H1 (cell line): ENCODE measurements around the gene BLCAP. TPM values are rescaled to one million over a fixed set of nuclear protein-coding genes. Genes with fewer than 3 reads are reported as not detected.

Experiments used
- CTCF ChIA-PET: fragments of 300-600 bp; sonication (Branson Sonifier 250); formaldehyde crosslinking; loops from one replicate; lab custom pipeline; 2021; ENCODE audit not compliant: partially characterized antibody; lab: Charles Lee
- POLR2A ChIA-PET: fragments of 300-600 bp; sonication (Branson Sonifier 250); formaldehyde crosslinking; loops from one replicate; lab custom pipeline; 2021; ENCODE audit warnings: inconsistent platforms; ENCODE audit not compliant: partially characterized antibody; lab: Charles Lee
- DNase-seq, 2 experiments: peaks; one replicate each; pipeline versions ENCODE4 v3.0.0 to v3.0.0-alpha.2; 2010 to 2022; ENCODE audit warnings: low spot score in 2 of 2, low read depth in 1 of 2, mixed read lengths in 1 of 2
- FAIRE-seq: peaks from 2 replicates; lab custom pipeline; 2011; peaks lifted over from hg19 to GRCh38; lab: Jason Lieb, UNC
- H2AFZ ChIP-seq: 2 replicates; pipeline ENCODE4 v1.8.1; 2012; ENCODE audit warnings: low read length, inconsistent platforms
- H2AK5ac ChIP-seq: 2 replicates; pipeline ENCODE4 v1.6.1; 2013; ENCODE audit warnings: low read depth, low read length
- H2BK120ac ChIP-seq: replicated peaks from 2 replicates; pipeline ENCODE3; 2013; ENCODE audit warnings: low read depth, low read length, inconsistent platforms
- H2BK12ac ChIP-seq: 2 replicates; pipeline ENCODE4 v1.6.1; 2013; ENCODE audit warnings: low read depth, low read length
- H2BK15ac ChIP-seq: 2 replicates; pipeline ENCODE4 v1.6.1; 2013; ENCODE audit warnings: low read length
- H2BK20ac ChIP-seq: 2 replicates; pipeline ENCODE4 v1.6.1; 2013; ENCODE audit warnings: low read length
- H2BK5ac ChIP-seq: 2 replicates; pipeline ENCODE4 v1.6.1; 2013; ENCODE audit warnings: low read depth, low read length
- H3K14ac ChIP-seq: 2 replicates; pipeline ENCODE4 v1.6.1; 2013; ENCODE audit warnings: inconsistent platforms; ENCODE audit not compliant: insufficient read length
- H3K18ac ChIP-seq: 2 replicates; pipeline ENCODE4 v1.6.1; 2013; ENCODE audit warnings: low read length; ENCODE audit errors: extremely low read depth
- H3K23ac ChIP-seq: 2 replicates; pipeline ENCODE4 v1.6.1; 2013; ENCODE audit warnings: inconsistent platforms; ENCODE audit not compliant: insufficient read length
- H3K23me2 ChIP-seq: 2 replicates; pipeline ENCODE4 v1.6.1; 2013; ENCODE audit warnings: low read depth, low read length
- H3K27ac ChIP-seq: 2 replicates; pipeline ENCODE4 v1.6.1; 2011; ENCODE audit warnings: low read depth, low read length, inconsistent platforms
- H3K27me3 ChIP-seq, 4 experiments: replicated peaks in 1 of 4; 1 replicate in 1 of 4; 2 replicates in 3 of 4; pipeline versions ENCODE4 v1.6.1 to v1.8.1; 2011 to 2013; ENCODE audit warnings: low read length in 3 of 4, mild to moderate bottlenecking in 3 of 4, inconsistent platforms in 2 of 4, mixed read lengths in 2 of 4, moderate library complexity in 1 of 4; ENCODE audit not compliant: control insufficient read depth in 3 of 4, insufficient read depth in 3 of 4; ENCODE audit errors: extremely low read depth in 1 of 4
- H3K36me3 ChIP-seq, 4 experiments: 2 replicates each; pipeline versions ENCODE4 v1.6.1 to v1.8.1; 2011 to 2013; ENCODE audit warnings: mild to moderate bottlenecking in 4 of 4, low read length in 3 of 4, moderate library complexity in 2 of 4, control low read depth in 1 of 4, inconsistent platforms in 1 of 4; ENCODE audit not compliant: insufficient read depth in 4 of 4, control insufficient read depth in 2 of 4
- H3K4ac ChIP-seq: replicated peaks from 2 replicates; pipeline ENCODE3; 2013; ENCODE audit warnings: low read length, low read depth, mixed read lengths, inconsistent platforms; ENCODE audit not compliant: insufficient read length
- H3K4me1 ChIP-seq, 4 experiments: replicated peaks in 1 of 4; 1 replicate in 1 of 4; 2 replicates in 3 of 4; pipeline versions ENCODE4 v1.6.1 to v1.8.1; 2011 to 2013; ENCODE audit warnings: low read length in 3 of 4, inconsistent platforms in 2 of 4, mixed read lengths in 1 of 4; ENCODE audit not compliant: insufficient read depth in 4 of 4, control insufficient read depth in 3 of 4
- H3K4me2 ChIP-seq, 2 experiments: 2 replicates each; pipeline versions ENCODE4 v1.6.1 to v1.8.1; 2011 to 2013; ENCODE audit warnings: low read depth in 2 of 2, low read length in 2 of 2, control low read depth in 1 of 2, inconsistent platforms in 1 of 2, mild to moderate bottlenecking in 1 of 2; ENCODE audit not compliant: insufficient read depth in 1 of 2
- H3K4me3 ChIP-seq, 4 experiments: fragments of 200-600, 300-600 bp in 1 of 4; sonication (generic), shearing (Covaris generic), sonication (Bioruptor Twin) in 1 of 4; 2 replicates each; pipeline versions ENCODE4 v1.5.1 to v1.8.1; 2011 to 2016; ENCODE audit warnings: low read length in 4 of 4, low read depth in 3 of 4, control low read depth in 2 of 4, inconsistent platforms in 2 of 4, mild to moderate bottlenecking in 2 of 4, mixed read lengths in 1 of 4, moderate library complexity in 1 of 4; ENCODE audit not compliant: insufficient read depth in 2 of 4; ENCODE audit errors: extremely low read depth in 1 of 4
- H3K56ac ChIP-seq: replicated peaks from 2 replicates; pipeline ENCODE3; 2013; ENCODE audit warnings: low read depth, mild to moderate bottlenecking, mixed read lengths, low read length, inconsistent platforms; ENCODE audit not compliant: insufficient read length
- H3K79me1 ChIP-seq: 2 replicates; pipeline ENCODE4 v1.6.1; 2013; ENCODE audit warnings: low read depth, low read length, control low read depth
- H3K79me2 ChIP-seq, 2 experiments: 2 replicates each; pipeline versions ENCODE4 v1.6.1 to v1.8.1; 2012 to 2013; ENCODE audit warnings: low read length in 2 of 2, mild to moderate bottlenecking in 2 of 2, inconsistent platforms in 1 of 2; ENCODE audit not compliant: insufficient read depth in 2 of 2, control insufficient read depth in 1 of 2
- H3K9ac ChIP-seq, 4 experiments: replicated peaks in 1 of 4; 1 replicate in 1 of 4; 2 replicates in 3 of 4; pipeline versions ENCODE4 v1.6.1 to v1.8.1; 2011 to 2013; ENCODE audit warnings: low read depth in 3 of 4, low read length in 3 of 4, control low read depth in 2 of 4, mild to moderate bottlenecking in 2 of 4, moderate library complexity in 2 of 4, inconsistent platforms in 1 of 4; ENCODE audit errors: extremely low read depth in 1 of 4
- H3K9me3 ChIP-seq, 2 experiments: 2 replicates each; pipeline versions ENCODE4 v1.6.1 to v1.8.1; 2012 to 2013; ENCODE audit warnings: mild to moderate bottlenecking in 2 of 2, moderate library complexity in 2 of 2, control low read depth in 1 of 2, inconsistent platforms in 1 of 2, low read depth in 1 of 2, low read length in 1 of 2, mixed read lengths in 1 of 2; ENCODE audit not compliant: insufficient read depth in 2 of 2
- H4K20me1 ChIP-seq, 2 experiments: replicated peaks in 1 of 2; 2 replicates each; pipeline versions ENCODE3 to v1.8.1; 2011 to 2013; ENCODE audit warnings: inconsistent platforms in 2 of 2, low read length in 2 of 2, mild to moderate bottlenecking in 1 of 2; ENCODE audit not compliant: insufficient read depth in 2 of 2, control insufficient read depth in 1 of 2
- H4K5ac ChIP-seq: 2 replicates; pipeline ENCODE4 v1.6.1; 2013; ENCODE audit warnings: low read length, low read depth, mixed read lengths, inconsistent platforms; ENCODE audit not compliant: insufficient read length
- H4K8ac ChIP-seq: 2 replicates; pipeline ENCODE4 v1.8.0; 2013; ENCODE audit warnings: mild to moderate bottlenecking, moderate library complexity, low read length, inconsistent platforms; ENCODE audit not compliant: insufficient read depth; ENCODE audit errors: extremely low read depth
- H4K91ac ChIP-seq: replicated peaks from 2 replicates; pipeline ENCODE3; 2013; ENCODE audit warnings: low read length, mixed read lengths, inconsistent platforms; ENCODE audit not compliant: insufficient read length
- ASH2L ChIP-seq: fragments of 200-600, 300-600 bp; sonication (generic); IDR thresholded peaks from one replicate; pipeline ENCODE4 v1.7.1; 2017; ENCODE audit warnings: low read length
- GTF2F1 ChIP-seq: IDR thresholded peaks from 2 replicates; pipeline ENCODE4 v1.6.1; 2012; ENCODE audit warnings: low read depth, low read length, improper control_type of control experiment, borderline replicate concordance
- NANOG ChIP-seq: IDR thresholded peaks from 2 replicates; pipeline ENCODE4 v1.6.1; 2011; ENCODE audit warnings: low read length, low read depth, mild to moderate bottlenecking, inconsistent platforms; ENCODE audit not compliant: insufficient read depth, poor library complexity, severe bottlenecking
- POLR2A ChIP-seq, 2 experiments: IDR thresholded peaks; 1 replicate in 1 of 2; 2 replicates in 1 of 2; pipeline ENCODE4 v1.6.1; 2011; ENCODE audit warnings: low read depth in 2 of 2, low read length in 2 of 2, mild to moderate bottlenecking in 2 of 2; ENCODE audit errors: control extremely low read depth in 1 of 2
- POLR2AphosphoS5 ChIP-seq: IDR thresholded peaks from 2 replicates; pipeline ENCODE4 v1.6.1; 2011; ENCODE audit warnings: low read depth, low read length
- SIN3A ChIP-seq, 2 experiments: IDR thresholded peaks in 1 of 2; conservative IDR thresholded peaks in 1 of 2; 2 replicates each; pipeline ENCODE4 v1.6.1; 2011 to 2012; ENCODE audit warnings: low read length in 2 of 2, improper control_type of control experiment in 1 of 2, low read depth in 1 of 2, mild to moderate bottlenecking in 1 of 2
- SIX5 ChIP-seq: IDR thresholded peaks from 2 replicates; pipeline ENCODE4 v1.6.1; 2011; ENCODE audit warnings: mild to moderate bottlenecking, low read depth, low read length
- SP1 ChIP-seq: IDR thresholded peaks from 2 replicates; pipeline ENCODE4 v1.6.1; 2011; ENCODE audit warnings: low read depth, low read length
- USF2 ChIP-seq: IDR thresholded peaks from 2 replicates; pipeline ENCODE4 v1.6.1; 2011; ENCODE audit warnings: low read length, improper control_type of control experiment
- YY1 ChIP-seq: IDR thresholded peaks from 2 replicates; pipeline ENCODE4 v1.6.1; 2011; ENCODE audit warnings: low read depth, mild to moderate bottlenecking, low read length
- WGBS, 2 experiments: shearing (Covaris generic) in 1 of 2; methylation state at CpG; one replicate each; pipeline versions ENCODE4 v1.1.6 to v1.1.7; 2013 to 2015; ENCODE audit warnings: low lambda C conversion rate in 2 of 2, mixed read lengths in 2 of 2, inconsistent platforms in 1 of 2, low coverage in 1 of 2, missing lambda C conversion rate in 1 of 2; ENCODE audit not compliant: insufficient replicate concordance in 2 of 2, insufficient coverage in 1 of 2, insufficient read length in 1 of 2; ENCODE audit errors: extremely low coverage in 1 of 2, missing lambda C conversion rate in 1 of 2; 5-methylcytosine and 5-hydroxymethylcytosine counted together
- polyA plus RNA-seq, 7 experiments: library from polyadenylated mRNA; depleted of rRNA in 3 of 7; stranded (reverse) in 5 of 7; unstranded in 2 of 7; fragments of >200 nt in 5 of 7; fragments of 200-250 nt in 2 of 7; gene quantifications; 1 replicate in 5 of 7; 2 replicates in 1 of 7; 4 replicates in 1 of 7; pipeline versions ENCODE4 v1.2.1 to v1.2.3, GENCODE V29; 2011 to 2013; ENCODE audit warnings: missing spikeins in 2 of 7, mixed read lengths in 2 of 7
- total RNA-seq: library from RNA; stranded (reverse); fragmentation: NEBNext Ultra II Directional; extraction: Animal tissue kit (Norgen Biotek cat#: 25700); gene quantifications from 2 replicates; pipeline ENCODE4 v1.2.1, GENCODE V29; 2021

The BLCAP gene
- total and polyA plus RNA-seq, 2 of the 8 experiments (the other 6 are each of a cell fraction or from before 2014, with no cell fraction given), result 60.3 to 72.2 TPM

DNA sequence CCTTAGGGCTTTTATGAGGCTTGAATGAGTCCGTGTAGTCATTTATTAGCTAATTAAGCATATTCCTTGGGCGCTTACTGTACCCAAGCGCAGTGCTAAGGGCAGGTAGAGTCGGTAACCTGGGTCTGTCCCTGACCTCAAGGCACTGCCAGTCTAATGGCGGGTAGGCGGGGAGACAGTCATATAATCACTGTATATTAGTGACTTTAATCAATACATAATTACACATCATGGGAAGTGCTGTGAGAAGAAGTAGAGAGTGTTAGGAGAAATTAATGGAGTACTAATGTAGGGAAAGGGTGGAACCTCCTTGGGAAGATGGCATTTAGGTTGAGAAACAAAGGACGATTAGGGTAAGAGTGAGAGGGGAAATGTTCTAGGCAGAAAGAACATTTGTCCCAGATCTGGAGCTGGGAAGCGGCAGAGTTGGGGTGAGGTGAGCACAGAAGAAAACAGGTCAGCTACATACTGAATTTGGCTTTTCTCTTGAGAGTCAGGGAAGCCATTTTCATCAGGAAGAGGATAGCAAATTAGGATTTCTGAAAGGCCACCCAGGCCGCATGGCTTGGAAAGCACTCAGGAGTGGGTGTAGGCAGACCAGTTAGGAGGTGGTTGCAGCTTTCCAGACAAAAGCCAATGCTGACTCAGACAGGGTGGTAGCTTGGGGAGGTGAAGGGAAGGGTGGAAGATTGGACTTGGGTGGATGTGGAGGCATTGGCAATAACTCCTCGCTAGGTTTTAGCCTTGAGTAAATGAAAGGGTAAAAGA lies 954 bp upstream of the BLCAP start:
- Histone ChIP-seq H2BK12ac (no peak overlapping the region; the same call in 1 of the 2 replicates), H4K20me1 (peaks cover 11 to 21% of the 10 kb centered on the region in 2 experiments), H3K23me2 (peaks cover 10% of the 10 kb centered on the region), H2BK5ac (peak overlapping the region; percentile 99), H3K14ac (no peak overlapping the region), H3K4ac (peak overlapping the region; percentile 61), H2BK120ac (peak overlapping the region; percentile 14), H3K79me2 (peaks cover 16 to 38% of the 10 kb centered on the region in 2 experiments), H3K27me3 (no peaks in the 10 kb centered on the region; a peak in 1 of 7 replicates), H3K18ac (peak overlapping the region; percentile 64; the same call in 1 of the 2 replicates), H3K9ac (peak overlapping the region; percentile 88 to 95 (median 92)), H2AFZ (no peak overlapping the region), H3K79me1 (peaks cover 16% of the 10 kb centered on the region), H4K8ac (peak overlapping the region; percentile 96), H3K23ac (no peak overlapping the region), H3K27ac (peak overlapping the region; percentile 99; the same call in 1 of the 2 replicates), H3K36me3 (no peaks in the 10 kb centered on the region; a peak in 1 of 8 replicates), H2BK15ac (peak overlapping the region; percentile 49), H2AK5ac (no peak overlapping the region), H3K4me1 (peaks cover 7 to 24% (median 11%) of the 10 kb centered on the region in 4 experiments), H4K91ac (peak overlapping the region; percentile 84), H3K4me2 (peak overlapping the region; percentile 84 to 97), H3K56ac (peak overlapping the region; percentile 94), H4K5ac (peak overlapping the region; percentile 98), H3K4me3 (peak overlapping the region; percentile 72 to 99 (median 92)), H3K9me3 (no peaks in the 10 kb centered on the region), H2BK20ac (no peak overlapping the region)
- FAIRE-seq, result no peak
- 47% methylated on average over 10 of the region's 10 CpGs; no CpG with 5 or more reads in 1 of the 2 experiments for WGBS, 2 experiments
- CTCF ChIA-PET, result interaction anchor here (0.6 to 3.8 kb wide), 7 partner anchors 8 to 464 kb away, joined by 3 to 18 read pairs (median 4); no protein-coding TSS in a partner anchor
- no peak for DNase-seq
- POLR2A ChIA-PET, result interaction anchor here (1.0 to 3.1 kb wide), 6 partner anchors 15 to 260 kb away, joined by 3 to 11 read pairs (median 3); no protein-coding TSS in a partner anchor
- peak in 1 of 2 experiments; percentile 33; a peak in 1 of 3 replicates for TF ChIP-seq POLR2A (IDR thresholded peaks at IDR 0.05; ENCODE audit: control extremely low read depth in 1 of 2, low read depth in 2 of 2, low read length in 2 of 2)
- TF ChIP-seq GTF2F1, result no peak
- TF ChIP-seq SP1, result no peak
- no peak for TF ChIP-seq ASH2L
- no peak for TF ChIP-seq POLR2AphosphoS5
- peak; percentile 44; the same call in 1 of the 2 replicates for TF ChIP-seq USF2
- no peak for TF ChIP-seq SIX5
- TF ChIP-seq NANOG, result no peak
- TF ChIP-seq YY1, result no peak
- no peak for TF ChIP-seq SIN3A (conservative IDR thresholded peaks at IDR 0.05 in 1 of 2, IDR thresholded peaks at IDR 0.05 in 1 of 2; ENCODE audit: low read depth in 1 of 2, low read length in 2 of 2)
